GM12872 (cell line): Measurements from ENCODE around the gene MRPS26.

Source experiments
- CTCF ChIP-seq: IDR thresholded peaks from 3 replicates; pipeline ENCODE4 v1.5.1; 2011; ENCODE audit warnings: low read depth, mild to moderate bottlenecking, low read length, moderate library complexity; ENCODE audit not compliant: insufficient read depth

The MRPS26 gene

GRCh38 chr20:3014179-3014578 lies 31.7 kb upstream of the MRPS26 start:
- no peak for TF ChIP-seq CTCF

GRCh38 chr20:3014662-3015061 lies 31.2 kb upstream of the MRPS26 start:
- no peak for TF ChIP-seq CTCF

GRCh38 chr20:3021327-3021726 lies 24.5 kb upstream of the MRPS26 start:
- TF ChIP-seq CTCF = no peak

GRCh38 chr20:3021777-3022176 lies 24.1 kb upstream of the MRPS26 start:
- TF ChIP-seq CTCF = no peak

GRCh38 chr20:3027987-3028386 lies 17.9 kb upstream of the MRPS26 start:
- no peak for TF ChIP-seq CTCF

GRCh38 chr20:3031524-3032147 lies 14.2 kb upstream of the MRPS26 start:
- no peak for TF ChIP-seq CTCF

GRCh38 chr20:3032624-3033023 lies 13.2 kb upstream of the MRPS26 start:
- no peak for TF ChIP-seq CTCF
